Middle frontal gyrus (tissue), 1 donor: ENCODE measurements around the gene ARHGAP26.
A peak's percentile ranks its signal among the peaks of the same experiment; 100 is the strongest.

Source experiments
- DNase-seq: peaks from one replicate; pipeline ENCODE4 v3.0.0-alpha.2; 2015; ENCODE audit warnings: low spot score; ENCODE audit errors: extremely low spot score

The ARHGAP26 gene

DNA sequence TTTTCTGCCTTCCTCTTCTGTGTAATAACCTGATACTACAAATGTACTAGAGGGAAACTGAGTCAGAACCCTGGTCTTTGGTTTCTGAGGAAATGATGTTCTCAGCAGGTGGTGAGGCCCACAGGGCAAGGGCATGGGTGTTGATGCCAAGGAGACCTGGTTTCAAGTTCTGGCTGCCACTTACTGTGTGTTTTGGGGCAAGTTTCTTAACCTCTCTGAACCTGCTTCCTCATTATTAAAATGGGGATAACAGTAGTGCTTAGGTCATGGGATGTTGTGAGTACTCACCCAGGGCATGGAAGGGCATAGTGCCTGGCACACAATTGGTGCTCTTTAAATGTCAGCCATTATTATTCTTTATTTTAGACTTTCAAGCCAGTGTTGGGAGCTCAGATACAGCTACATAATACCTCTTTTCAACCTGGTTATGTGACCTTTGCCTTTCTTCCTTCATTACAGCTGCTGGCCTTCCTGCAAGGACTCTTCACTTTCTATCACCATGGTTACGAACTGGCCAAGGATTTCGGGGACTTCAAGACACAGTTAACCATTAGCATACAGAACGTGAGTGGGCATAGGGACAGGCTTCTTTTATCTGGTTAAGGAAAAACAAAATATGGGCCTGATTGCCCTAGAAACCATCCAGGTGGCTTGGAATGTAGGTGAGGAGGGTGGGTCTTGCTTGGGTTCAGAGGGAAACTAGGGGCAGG, 131.5 kb downstream of the ARHGAP26 start:
- DNase-seq = no peak

- no peak for DNase-seq
These were observed 132.2 kb downstream of the ARHGAP26 start for GRCh38 chr5:142902186-142902965.

GRCh38 chr5:142904416-142904815, 134.2 kb downstream of the ARHGAP26 start:
- DNase-seq = no peak

DNA sequence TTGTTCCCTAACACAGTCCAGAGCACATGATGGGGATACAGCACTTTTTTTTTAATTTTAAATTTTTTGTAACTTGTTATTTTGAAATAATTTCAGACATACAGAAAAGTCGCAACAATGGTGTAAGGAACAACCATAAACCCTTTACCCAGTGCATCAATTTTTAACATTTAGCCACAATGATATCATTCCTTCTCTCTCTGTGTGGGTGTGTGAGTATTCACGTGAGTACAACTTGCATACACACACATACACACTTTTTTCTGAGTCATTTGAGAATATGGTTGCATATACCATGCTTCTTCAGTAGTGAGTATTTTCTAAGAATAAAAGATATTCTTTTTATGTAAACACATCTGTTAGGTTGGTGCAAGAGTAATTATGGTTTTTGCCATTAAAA, 135.2 kb downstream of the ARHGAP26 start:
- DNase-seq = no peak

DNA sequence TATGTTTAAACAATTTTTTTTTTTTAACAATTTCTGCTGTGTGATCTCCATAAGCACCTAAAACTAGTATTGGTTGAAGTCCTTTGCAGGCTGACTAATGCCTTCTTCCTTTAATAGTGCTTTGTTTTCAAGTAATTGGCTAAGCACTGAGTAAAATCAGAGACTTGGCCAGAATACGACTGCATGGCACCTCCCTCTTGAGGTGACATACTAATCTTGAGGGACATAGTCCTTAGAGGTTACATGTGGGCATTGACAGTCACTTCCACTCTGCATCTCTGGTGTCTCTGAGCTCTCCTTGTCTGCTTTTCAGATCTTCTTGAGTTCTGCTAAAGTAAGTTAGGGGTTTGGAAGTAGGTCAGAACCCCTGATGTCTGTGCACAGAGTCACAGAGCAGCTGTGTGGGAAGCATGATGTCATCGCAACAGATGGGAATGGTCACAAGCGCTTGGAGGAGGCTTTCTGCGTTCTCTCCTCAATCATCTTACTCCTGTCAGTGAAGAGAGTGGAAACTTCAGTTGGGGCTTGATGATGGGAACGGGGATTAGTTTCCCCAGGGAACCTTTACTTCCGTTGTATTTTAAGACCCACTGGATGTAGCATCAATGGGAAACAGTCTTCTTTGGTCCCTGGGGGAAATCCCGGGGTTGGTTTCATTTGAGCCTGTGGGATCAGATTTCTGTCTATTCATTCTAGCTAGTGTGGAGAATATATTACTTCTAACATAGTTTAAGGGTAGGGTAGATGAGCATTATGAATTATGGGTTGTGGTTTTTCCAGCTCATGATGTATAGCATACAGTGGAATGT, 136.9 kb downstream of the ARHGAP26 start:
- DNase-seq = no peak

- no peak for DNase-seq
These were observed 138.5 kb downstream of the ARHGAP26 start for GRCh38 chr5:142908659-142909058.

- no peak for DNase-seq
These were observed 140.0 kb downstream of the ARHGAP26 start for GRCh38 chr5:142910128-142910527.

DNA sequence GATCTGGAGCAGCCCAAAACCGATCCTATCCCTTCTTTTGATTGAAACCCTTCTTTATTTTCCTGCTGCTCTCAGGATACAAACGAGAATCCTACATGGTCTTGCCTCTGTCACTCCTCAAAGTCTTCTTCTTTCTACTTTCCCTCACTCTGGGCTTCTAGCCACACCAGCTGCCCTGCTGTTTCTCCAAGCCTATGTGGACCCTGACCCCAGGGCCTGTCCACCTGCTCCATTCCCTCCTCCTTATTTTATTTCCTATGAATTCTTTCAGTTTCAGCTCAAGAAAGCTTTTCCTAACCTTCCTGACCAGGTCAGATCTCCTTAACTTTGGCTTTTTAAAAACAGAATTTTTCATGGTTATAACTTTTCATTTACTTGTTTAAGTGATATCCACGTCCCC, 141.0 kb downstream of the ARHGAP26 start:
- no peak for DNase-seq

DNA sequence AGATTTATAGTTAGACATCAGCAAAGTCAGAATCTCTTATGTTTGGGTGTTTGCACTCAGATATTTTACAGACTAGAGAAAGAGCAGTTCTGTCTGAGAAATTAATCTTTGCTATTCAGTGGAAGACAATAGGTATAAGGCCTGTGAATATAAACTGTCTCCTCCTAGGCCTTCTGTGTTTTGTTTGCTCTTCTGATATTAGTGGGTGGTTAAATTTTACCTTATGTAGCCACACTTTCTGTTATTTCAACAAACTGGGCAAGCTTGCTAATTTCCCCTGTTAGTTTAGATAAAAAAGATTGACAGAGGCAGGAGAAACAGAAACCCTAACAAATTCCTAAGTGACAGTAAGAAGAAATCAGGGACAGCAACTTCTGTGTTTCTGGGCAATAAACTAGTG, 141.6 kb downstream of the ARHGAP26 start:
- DNase-seq = no peak

DNA sequence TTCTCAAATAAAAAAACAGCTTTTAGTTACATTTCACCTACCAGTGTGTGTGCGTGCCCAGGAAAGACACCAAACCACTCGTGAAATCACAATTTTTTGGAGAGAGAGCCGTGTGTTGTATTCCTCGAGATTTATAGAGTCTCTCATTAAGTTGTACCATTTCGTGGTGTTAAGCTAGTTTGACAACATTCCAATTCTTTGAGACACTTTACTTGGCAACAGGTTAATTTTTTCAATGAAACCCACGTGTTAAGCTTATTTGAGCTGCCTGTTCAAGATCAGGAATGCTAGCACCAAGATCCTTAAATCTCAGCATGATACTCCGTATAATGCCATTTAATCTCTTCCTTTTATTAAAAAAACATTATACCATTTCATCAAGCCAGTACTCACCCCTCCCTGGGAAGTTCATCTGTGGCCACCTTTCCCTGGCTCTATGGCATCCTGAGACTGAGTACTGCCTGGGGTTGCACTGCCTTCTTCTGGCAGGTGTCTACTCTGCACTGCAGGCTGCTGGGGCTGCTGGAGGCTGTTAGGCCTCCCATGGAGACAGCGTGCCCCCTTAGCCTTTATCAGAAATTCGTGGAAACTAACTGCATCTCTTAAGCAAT, 143.7 kb downstream of the ARHGAP26 start:
- no peak for DNase-seq

DNA sequence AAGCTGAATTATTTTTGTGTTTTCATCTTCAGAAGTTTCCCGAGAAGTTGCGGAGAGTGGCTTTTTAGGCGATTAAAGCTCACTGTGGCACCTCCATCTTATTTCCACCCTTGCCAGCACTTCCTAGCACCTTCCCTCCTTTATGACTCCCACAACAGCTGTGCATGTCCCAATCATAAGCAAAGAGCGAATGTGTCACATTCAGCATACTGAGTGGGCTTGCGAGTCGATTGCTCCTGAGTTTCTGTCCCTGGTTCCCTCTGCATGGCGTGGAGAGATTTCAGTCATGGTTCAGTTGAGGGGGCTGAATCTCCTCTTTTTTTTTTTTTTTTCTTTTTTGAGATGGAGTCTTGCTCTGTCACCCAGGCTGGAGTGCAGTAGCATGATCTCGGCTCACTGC, 144.9 kb downstream of the ARHGAP26 start:
- no peak for DNase-seq

DNA sequence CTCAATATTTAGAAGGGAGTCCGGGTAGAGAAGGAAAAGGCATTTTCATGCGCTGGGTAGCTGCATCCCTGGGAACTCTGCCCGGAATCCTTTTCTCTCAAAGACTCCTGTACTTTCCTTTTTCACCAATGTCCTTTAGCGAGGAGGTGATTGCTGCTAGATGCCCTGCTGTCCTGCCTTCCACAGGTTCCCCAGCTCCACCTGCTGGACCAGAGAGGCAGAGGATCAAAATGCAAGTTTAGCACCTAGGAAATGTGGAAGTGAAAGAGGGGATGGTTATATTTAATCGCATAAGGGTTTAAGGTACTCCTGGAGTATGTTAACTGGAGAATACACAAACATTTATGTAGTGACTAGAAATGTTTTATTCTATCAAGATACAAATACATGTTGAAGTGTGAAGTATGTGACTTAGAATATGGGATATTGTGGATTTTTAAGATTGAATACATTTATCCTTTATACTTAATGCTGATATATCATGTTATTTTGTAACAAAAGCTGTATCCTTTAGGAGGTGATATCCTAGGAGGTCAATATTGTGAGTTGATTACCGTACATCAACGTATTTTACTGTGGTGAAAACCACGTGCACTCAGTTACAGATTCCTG, 145.7 kb downstream of the ARHGAP26 start:
- no peak for DNase-seq

DNA sequence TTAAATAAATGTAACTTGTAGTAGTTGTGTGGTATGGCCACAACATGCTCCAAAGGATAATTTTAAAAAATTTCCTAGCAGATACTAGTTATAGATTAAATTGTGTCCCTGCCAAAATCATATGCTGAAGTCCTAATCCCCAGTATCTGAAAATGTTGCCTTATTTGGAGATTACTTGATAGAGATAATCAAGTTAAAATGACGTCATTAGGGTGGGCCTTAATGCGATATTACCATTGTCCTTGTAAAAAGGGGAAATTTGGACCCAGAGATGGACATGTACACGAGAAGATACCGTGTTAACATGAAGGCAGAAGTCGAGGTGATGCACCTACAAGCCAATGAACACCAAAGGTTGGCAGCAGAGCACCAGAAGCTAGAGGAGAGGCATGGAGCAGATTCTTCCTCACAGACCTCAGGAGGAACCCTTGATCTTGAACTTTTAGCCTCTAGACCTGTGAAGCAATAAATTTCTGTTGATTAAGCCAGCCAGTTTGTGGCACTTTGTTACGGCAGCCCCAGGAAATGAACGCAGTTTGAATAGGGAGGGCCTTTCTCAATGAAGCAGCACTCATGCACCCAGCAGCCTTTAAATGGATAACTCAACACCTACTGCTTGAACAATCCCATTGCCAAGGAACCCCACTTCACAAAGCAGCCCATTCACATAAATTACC, 148.9 kb downstream of the ARHGAP26 start:
- DNase-seq = no peak

DNA sequence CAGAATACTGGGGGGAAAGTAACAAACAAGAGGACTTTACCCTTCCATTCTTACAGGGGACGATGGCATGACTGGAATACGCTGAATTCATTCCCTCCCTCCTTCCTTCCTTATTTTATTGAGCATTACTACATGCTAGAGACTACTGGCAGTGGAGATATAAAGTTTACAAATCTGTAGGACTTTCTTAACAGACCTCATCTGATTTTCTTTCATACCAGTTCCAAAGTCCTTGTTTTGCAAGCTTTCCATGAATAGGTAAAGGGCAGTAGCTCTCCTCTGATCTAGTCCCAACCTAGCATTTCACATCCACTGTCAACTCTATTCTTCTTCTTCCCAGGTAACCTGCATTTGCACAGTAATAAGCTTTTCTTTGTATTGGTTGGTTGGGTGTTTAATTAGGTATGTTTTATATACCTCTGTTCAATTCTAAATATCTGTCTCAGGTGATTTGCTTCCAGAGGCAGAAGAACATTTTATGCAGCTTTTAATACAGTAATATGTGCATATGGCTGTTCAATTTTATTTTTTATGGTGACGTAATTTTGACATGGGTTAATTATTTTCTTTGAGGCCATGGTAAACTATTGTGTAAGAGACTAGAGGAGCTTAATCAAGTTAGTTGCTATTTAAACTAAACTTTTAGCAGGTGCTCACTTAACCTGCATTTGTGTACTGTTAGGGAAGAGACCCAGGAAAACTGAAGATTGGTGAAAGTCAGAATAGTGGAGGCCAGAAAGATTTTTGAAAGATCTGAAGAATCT, 150.9 kb downstream of the ARHGAP26 start:
- DNase-seq = no peak

- DNase-seq = peak; percentile 53
These were observed 152.2 kb downstream of the ARHGAP26 start for GRCh38 chr5:142922223-142922952.

GRCh38 chr5:142924135-142924883, 154.1 kb downstream of the ARHGAP26 start:
- DNase-seq = no peak

- no peak for DNase-seq
These were observed 155.6 kb downstream of the ARHGAP26 start for GRCh38 chr5:142925795-142926194.

DNA sequence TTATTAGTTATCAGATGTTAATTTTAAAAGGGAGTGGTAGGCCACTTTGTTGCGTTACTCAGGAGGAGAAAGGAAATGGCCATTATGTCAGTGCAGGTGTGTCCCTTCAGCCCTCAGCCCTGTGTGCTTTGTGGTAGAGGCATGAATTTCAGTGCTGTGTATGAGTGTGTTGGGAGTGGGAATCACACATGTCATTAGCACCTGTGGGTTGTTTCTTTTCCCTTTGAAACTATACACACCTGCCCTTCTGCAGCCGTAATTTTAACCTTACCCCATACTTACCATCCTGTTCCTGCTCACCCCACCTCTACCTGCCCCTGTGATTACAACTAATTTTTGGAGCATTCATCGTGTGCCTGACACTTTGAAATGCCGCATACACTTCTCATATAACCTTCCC, 156.4 kb downstream of the ARHGAP26 start:
- DNase-seq = no peak
